Left ventricle myocardium inferior (tissue), 1 donor: Measurements from ENCODE around the gene GPX2. TPM values are rescaled to one million over a fixed set of nuclear protein-coding genes. Genes with fewer than 3 reads are reported as not detected.

Source experiments
- DNase-seq: peaks from one replicate; pipeline ENCODE4 v3.0.0-alpha.2; 2020
- H3K27ac ChIP-seq: fragments of 200-600 bp; replicated peaks from 2 replicates; pipeline ENCODE4 v1.8.0; 2021
- H3K27me3 ChIP-seq: fragments of 200-600 bp; 2 replicates; pipeline ENCODE4 v1.8.0; 2021; ENCODE audit warnings: low read depth
- H3K36me3 ChIP-seq: fragments of 200-600 bp; 2 replicates; pipeline ENCODE4 v1.8.0; 2021
- H3K4me1 ChIP-seq: fragments of 200-600 bp; 2 replicates; pipeline ENCODE4 v1.8.0; 2021
- H3K4me3 ChIP-seq: fragments of 200-600 bp; 2 replicates; pipeline ENCODE4 v1.8.0; 2021; ENCODE audit warnings: mild to moderate bottlenecking, moderate library complexity
- H3K9me3 ChIP-seq: fragments of 200-600 bp; replicated peaks from 2 replicates; pipeline ENCODE4 v1.8.0; 2021
- intact Hi-C: fragments of 100-400 bp; cut with micrococcal nuclease; formaldehyde crosslinking; loops from one replicate; pipeline ENCODE4 v1.11.0; 2022
- total RNA-seq: library from RNA; stranded (reverse); fragmentation: NEBNext Ultra II Directional; extraction: Animal tissue kit (Norgen Biotek cat#: 25700); gene quantifications from one replicate; pipeline ENCODE4 v1.2.1, GENCODE V29; 2021
- TF ChIP-seq, protein P1 (sequence below): fragments of 200-600 bp; IDR thresholded peaks from 2 replicates; pipeline ENCODE4 v1.8.0; 2021; ENCODE audit warnings: antibody characterized with exemption, mild to moderate bottlenecking, borderline replicate concordance
- donor health status: DM: no; HTN: yes; CAD: no; lungs with severe emphysema.

The GPX2 gene
- total RNA-seq, 1 donor from 2014 or later, result not detected

DNA sequence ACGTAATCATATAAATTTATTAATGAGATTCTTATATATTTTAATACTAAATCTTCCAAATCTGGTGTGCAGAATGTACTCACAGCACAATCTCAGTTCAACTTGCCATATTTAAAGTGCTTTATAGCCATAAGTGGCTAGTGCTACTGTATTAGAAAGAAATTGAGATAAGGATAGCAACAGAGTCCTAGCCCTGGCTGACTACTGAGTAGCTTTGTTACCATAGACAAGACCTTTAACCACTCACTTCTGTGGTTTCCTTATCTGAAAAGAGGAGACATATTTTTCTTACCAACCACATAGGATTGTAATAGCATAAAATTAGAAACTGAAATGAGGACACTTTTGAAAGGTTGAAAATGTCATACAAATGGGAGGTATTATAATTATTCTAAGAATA, 30.3 kb downstream of the GPX2 start:
- Histone ChIP-seq H3K27ac (peak overlapping the region; percentile 1), H3K27me3 (no peaks in the 10 kb centered on the region)
- intact Hi-C loops, result no loop called here

DNA sequence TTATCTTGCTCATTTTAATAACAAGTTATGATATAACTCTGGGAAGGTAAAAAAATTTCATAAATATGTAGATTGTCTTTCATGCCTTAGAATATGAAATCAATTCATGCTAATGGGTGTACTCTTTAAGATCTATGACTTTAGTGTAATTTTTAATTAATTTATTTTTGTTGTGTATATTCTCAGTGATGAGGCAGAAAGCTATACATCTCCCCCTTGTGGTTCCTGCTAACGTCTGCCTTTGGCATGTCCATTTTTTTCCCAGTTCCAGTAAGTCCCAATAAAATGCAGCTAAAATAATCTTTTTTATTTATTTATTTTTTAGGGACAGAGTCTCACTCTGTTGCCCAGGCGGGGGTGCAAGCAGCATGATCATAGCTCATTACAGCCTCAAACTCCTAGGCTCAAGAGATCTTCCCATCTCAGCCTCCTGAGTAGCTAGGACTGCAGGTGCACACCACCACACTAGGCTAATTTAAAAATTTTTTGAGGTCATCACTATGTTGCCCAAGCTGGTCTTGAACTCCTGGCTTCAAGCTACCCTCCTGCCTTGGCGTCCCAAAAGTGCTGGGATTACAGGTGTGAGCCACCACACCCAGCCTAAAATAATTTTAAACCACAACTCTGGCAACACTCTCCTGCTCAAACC, 31.6 kb downstream of the GPX2 start:
- Histone ChIP-seq H3K9me3 (no peaks in the 10 kb centered on the region), H3K27ac (no peak overlapping the region), H3K36me3 (no peaks in the 10 kb centered on the region), H3K4me1 (peaks cover 22% of the 10 kb centered on the region), H3K4me3 (no peak overlapping the region), H3K27me3 (no peaks in the 10 kb centered on the region)
- intact Hi-C loops, result no loop called here
- no peak for DNase-seq
- TF ChIP-seq, protein P1, sequence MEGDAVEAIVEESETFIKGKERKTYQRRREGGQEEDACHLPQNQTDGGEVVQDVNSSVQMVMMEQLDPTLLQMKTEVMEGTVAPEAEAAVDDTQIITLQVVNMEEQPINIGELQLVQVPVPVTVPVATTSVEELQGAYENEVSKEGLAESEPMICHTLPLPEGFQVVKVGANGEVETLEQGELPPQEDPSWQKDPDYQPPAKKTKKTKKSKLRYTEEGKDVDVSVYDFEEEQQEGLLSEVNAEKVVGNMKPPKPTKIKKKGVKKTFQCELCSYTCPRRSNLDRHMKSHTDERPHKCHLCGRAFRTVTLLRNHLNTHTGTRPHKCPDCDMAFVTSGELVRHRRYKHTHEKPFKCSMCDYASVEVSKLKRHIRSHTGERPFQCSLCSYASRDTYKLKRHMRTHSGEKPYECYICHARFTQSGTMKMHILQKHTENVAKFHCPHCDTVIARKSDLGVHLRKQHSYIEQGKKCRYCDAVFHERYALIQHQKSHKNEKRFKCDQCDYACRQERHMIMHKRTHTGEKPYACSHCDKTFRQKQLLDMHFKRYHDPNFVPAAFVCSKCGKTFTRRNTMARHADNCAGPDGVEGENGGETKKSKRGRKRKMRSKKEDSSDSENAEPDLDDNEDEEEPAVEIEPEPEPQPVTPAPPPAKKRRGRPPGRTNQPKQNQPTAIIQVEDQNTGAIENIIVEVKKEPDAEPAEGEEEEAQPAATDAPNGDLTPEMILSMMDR, result peak; percentile 59

More for the DNA sequence above, 30.3 kb downstream of the GPX2 start:
- DNase-seq, result no peak
- TF ChIP-seq, protein P1, result no peak
- Histone ChIP-seq H3K4me3 (no peak overlapping the region), H3K36me3 (no peaks in the 10 kb centered on the region), H3K4me1 (peaks cover 35% of the 10 kb centered on the region), H3K9me3 (no peaks in the 10 kb centered on the region)

DNA sequence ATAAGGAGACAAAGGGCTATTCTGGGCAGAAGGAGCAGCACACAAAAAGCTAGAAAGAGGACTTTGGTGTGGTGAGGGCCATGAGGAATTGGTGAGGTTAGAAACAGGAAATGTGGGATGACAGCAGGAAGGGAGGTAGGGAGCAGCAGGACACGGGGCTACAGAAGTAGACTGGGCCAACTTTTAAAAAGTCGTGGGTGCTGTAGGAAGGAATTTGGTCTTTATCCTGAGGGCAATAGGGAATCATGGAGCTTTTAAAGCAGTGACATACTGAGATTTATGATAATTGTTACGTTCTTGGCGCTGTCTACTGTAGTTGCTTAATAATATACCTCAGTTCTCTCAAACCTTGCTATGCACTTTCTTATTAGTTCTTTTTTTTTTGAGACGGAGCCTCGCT, 36.5 kb downstream of the GPX2 start:
- Histone ChIP-seq H3K4me1 (no peaks in the 10 kb centered on the region), H3K9me3 (no peaks in the 10 kb centered on the region), H3K36me3 (no peaks in the 10 kb centered on the region), H3K27me3 (no peaks in the 10 kb centered on the region), H3K27ac (no peak overlapping the region), H3K4me3 (no peak overlapping the region)
- TF ChIP-seq, protein P1, result no peak
- intact Hi-C loops, result no loop called here
- DNase-seq, result no peak

DNA sequence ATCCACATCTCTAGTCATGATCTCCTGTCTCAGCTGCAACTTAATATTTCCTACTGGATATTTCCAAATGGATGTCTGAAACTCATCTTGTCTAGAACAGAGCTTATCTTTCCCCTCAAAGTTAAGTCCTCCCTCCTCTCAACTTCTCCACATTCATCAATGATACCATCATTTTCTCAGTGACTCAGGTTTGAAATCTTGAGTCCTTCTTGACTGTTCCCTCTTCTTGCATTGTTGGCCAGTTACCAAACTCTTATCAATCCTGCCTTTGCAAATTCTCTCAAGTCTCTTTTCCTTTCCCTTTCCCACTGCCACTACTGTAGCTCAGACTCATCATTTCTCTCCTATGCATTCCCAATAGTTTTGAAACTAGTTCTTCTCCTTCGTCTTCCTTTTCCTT, 42.6 kb downstream of the GPX2 start:
- no peaks in the 10 kb centered on the region for H3K27me3 ChIP-seq
- H3K27ac ChIP-seq, result no peak overlapping the region
- no peak for DNase-seq
- no peak overlapping the region for H3K4me3 ChIP-seq
- H3K36me3 ChIP-seq, result no peaks in the 10 kb centered on the region
- H3K4me1 ChIP-seq, result no peaks in the 10 kb centered on the region
- TF ChIP-seq, protein P1, result no peak
- H3K9me3 ChIP-seq, result no peaks in the 10 kb centered on the region
- intact Hi-C loops, result no loop called here

GRCh38 chr14:64891839-64892375, 50.6 kb downstream of the GPX2 start:
- Histone ChIP-seq H3K27ac (no peak overlapping the region), H3K27me3 (peaks cover 18% of the 10 kb centered on the region), H3K4me3 (no peak overlapping the region), H3K9me3 (no peaks in the 10 kb centered on the region), H3K4me1 (no peaks in the 10 kb centered on the region), H3K36me3 (no peaks in the 10 kb centered on the region)
- intact Hi-C loops, result loop anchor here (5.0 kb wide), 1 partner anchor 70 kb away; no protein-coding TSS in a partner anchor
- no peak for DNase-seq
- TF ChIP-seq, protein P1, result peak; percentile 73
